Raji (cell line): ENCODE measurements around the gene CNRIP1.
A peak's percentile ranks its signal among the peaks of the same experiment; 100 is the strongest.

ENCODE experiments used
- POLR2A ChIP-seq: IDR thresholded peaks from 2 replicates; pipeline ENCODE4 v1.6.1; 2011; ENCODE audit warnings: low read depth, low read length, control low read depth; ENCODE audit not compliant: insufficient read depth

CNRIP1 gene, protein sequence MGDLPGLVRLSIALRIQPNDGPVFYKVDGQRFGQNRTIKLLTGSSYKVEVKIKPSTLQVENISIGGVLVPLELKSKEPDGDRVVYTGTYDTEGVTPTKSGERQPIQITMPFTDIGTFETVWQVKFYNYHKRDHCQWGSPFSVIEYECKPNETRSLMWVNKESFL

DNA sequence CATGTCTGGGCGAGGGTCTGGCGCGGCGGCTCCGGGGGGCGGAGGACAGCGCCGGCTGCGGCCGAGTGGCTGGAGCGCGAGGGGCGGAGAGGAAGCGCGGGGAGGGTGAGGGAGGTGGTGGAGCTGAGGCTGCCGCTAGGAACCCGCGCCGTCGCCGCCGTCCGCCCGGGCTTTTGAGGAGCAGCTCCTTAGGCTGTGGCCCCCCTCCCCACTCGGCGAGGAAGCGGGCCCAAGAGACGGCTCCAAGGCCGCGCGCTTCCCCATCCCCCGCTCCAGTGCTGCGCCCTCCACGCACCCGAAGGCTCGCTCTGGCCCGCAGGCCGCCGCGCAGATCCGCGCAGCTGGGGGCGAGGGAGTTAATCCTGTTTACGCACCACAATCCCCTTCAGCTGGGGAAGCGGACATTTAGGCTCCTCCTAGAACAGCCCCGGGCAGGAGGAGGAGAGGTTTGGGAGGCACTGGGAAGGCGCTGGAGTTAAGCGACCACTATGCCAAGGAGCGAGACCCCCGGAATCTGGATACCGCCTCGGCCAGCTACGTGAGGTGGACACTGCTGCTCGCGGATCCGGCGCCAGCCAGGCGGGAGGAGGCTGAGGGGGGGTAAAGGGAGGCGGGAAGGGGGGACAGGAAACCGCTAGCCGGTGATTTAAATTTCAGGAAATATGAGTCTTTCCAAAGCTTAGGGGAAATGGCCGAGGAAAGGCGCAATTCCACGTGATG lies at the start of gene CNRIP1:
CNRIP1 (minus strand) TSS at position 552 of the 720 bp plus-strand sequence; CDS start at position 3, 549 bp downstream.
- no peak for TF ChIP-seq POLR2A

DNA sequence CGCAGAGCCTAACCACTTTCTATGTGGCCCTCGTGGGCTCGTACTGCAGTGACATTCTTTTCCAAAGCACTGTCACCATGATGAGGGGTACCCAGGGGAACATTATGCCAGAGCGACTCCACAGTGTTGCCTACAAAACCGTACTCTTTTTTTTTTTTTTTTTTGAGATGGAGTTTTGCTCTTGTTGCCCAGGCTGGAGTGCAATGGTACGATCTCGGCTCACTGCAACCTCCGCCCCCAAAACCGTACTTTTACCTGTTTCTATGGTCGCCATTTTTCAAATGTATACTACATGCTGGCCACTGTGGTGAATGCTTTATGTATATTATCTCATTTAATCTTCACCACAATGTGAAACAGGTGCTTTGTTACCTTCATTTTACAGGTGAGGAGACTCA lies 49.6 kb upstream of the CNRIP1 start:
- TF ChIP-seq POLR2A = no peak

DNA sequence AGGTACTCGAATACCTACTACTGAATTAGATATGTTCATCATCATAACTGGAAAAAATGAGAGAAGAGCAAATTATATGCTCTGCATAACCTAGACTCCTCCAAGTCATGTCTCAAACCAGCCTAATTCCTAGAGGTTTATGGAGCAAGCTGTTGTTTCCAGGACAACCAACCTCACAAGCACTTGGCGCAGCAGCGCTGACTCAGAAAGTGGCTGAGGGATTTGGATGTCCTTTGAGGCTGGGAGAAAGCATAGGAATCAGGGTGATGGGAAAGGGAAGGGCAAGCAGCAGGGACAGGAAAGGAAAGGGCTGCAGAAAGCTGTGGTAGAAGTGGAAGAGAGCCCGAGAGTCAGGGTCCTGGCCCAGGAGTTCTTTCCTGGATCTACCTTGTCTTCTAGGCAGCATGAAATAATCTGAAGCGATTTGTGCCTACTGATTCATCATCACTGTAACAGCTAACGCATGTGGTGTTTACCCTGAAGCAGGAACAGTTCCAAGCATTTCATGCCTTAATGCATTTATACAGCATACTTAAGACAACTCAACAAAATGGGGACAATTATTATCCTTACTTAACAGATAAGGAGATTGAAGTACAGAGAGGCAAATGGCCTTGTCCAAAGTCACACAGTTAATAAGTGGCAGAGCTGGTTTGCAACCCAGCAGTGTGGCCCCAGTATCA lies 49.0 kb upstream of the CNRIP1 start:
- TF ChIP-seq POLR2A = no peak

DNA sequence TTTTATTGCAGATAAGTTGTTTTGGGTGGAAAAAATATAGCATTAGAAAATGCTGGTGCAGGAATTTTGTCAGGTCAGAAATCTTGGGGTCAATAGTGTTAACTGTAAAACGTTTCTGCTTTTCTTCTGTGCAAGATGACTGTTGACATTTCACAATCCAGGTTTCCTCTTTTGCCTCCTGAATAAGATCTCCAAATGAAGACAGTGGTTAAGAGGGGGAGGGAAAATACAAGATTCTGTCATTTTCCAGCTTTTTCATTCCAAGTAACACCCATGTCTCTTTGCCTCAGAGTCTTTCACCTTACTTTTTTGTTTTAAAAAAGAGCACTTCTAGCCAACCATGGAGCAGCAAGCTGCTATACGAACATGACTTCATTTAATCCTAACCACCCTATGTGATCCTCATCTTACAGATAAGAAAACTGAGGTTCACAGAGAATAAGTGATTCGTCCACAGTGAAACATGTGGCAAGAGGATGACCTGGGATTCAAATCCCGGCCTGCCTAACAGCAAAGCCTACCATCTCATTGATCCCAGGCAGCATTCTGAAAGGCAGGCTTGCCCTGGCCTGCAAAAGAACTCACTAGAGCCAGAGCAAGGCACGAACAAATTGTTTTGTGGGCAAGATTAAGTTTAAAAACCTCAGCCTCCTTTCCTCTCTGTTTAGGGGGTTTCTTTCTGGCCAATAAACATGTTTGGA lies 48.4 kb upstream of the CNRIP1 start:
- no peak for TF ChIP-seq POLR2A

DNA sequence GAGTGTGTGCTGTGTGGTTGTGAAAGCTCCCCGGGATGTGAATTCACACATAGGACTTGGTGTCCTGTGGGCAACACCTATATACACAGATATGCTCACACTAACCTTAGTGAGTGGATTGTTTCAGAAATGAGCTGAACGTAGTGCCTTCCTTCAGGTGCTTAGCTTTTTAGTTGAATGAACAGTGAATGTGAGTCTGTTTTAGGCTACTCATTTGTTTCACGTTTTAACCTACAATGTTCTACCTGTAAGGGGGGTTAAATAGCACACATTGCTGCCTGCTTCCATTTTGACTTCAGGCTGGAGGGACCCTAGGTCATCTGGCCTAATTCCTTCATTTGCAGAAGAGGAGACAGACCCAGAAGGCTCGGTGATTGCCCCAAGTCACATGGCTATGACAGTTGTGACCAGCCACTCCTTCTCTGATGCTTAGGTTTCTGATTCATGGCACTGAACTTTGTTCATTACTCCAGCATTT lies 46.4 kb upstream of the CNRIP1 start:
- TF ChIP-seq POLR2A = peak; percentile 53

DNA sequence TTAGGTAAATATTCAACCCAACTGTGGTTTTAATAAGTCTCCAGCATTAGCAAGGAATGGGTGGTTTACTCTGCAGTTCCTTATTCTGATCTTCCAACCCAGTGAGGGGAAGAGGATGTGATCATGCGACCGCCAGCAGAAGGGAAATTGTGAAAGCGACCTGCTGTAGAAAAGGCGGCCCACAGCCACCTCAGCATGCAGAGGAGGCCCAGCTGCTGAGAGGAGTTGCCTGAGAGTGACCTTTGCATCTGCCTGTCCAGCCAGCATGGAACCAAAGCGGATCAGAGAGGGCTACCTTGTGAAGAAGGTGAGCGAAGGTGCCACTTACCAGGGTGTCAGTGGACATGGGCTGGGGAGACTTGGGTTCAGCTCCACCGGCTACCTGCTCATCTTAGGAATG lies 45.3 kb upstream of the CNRIP1 start, which contains the start of gene PLEK:
PLEK (plus strand) TSS at position 196 of the 400 bp plus-strand sequence; CDS start at position 266, 70 bp downstream.
- peak; percentile 94 for TF ChIP-seq POLR2A

DNA sequence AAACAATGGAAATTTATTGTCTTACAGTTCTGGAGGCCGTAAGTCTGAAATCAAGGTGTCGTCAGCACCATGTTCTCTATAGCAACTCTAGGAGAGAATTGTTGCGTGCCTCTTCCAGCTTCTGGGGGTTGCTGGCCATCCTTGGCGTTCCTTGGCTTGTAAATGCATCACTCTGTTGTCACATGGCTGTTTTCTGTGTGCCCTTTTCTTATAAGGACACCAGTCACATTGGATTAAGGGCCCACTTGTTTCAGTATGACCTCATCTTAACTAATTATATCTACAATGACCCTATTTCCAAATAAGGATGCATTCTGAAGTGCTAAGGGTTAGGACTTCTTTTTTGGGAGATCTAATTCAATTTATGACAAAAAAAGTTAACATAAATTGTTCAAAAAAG lies 44.0 kb upstream of the CNRIP1 start:
- TF ChIP-seq POLR2A = no peak

DNA sequence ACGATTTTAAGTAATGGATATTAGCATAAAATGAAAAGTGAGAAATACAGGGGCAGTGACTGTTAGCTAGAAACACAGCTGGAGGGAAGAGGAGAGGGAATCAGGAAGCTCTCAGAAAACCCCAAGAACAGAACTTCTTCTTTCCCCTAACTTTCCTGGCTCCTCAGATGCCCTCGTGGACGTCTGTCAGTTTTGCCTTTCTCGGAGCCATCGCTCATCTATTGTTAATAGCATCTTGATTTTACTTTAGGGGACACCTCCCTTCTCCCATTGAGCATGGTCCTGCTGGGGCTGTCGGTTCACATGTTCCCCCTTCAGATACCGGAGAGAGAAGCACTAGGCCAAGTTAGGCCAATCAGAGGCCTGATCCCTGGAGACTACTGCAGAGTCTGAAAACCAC lies 43.0 kb upstream of the CNRIP1 start:
- peak; percentile 21; the same call in 1 of the 2 replicates for TF ChIP-seq POLR2A

DNA sequence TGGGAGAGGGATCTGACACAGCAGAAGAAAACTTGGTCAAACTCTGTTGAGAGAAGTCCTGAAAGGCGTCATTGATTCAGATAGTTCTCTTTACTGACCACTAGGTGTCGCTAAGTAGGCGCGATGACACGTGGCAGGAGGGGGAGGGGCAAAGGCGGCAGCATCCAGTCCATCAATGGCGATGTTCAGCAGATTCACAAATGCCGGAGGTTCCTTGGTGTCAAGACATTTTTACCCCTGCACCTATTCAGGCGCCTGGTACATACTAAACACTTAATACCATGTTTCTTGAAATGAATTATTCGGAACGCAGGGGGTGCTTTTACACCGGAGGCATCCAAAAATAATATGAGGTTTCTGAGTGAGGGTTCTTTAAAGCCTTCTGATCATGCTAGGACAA lies 42.3 kb upstream of the CNRIP1 start:
- peak; percentile 52 for TF ChIP-seq POLR2A

DNA sequence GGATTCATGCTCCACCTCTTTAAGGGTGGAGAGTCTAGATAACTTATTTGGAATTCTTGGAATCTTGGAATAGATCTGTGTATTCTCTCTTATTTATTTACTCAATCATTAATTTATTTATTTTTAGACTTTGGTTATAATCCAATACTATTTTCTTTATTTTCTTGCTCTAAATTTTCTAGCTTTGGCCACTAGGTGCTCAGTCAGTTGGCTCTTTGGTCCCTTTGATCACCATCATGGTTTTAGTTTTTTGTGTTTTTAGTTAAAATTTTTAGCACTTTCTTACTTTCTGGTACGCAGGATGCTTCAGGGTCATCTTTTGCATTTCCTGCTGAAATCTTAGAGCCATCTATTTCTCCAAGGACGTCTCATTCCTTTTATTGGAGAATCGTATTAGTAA lies 40.1 kb upstream of the CNRIP1 start:
- no peak for TF ChIP-seq POLR2A

DNA sequence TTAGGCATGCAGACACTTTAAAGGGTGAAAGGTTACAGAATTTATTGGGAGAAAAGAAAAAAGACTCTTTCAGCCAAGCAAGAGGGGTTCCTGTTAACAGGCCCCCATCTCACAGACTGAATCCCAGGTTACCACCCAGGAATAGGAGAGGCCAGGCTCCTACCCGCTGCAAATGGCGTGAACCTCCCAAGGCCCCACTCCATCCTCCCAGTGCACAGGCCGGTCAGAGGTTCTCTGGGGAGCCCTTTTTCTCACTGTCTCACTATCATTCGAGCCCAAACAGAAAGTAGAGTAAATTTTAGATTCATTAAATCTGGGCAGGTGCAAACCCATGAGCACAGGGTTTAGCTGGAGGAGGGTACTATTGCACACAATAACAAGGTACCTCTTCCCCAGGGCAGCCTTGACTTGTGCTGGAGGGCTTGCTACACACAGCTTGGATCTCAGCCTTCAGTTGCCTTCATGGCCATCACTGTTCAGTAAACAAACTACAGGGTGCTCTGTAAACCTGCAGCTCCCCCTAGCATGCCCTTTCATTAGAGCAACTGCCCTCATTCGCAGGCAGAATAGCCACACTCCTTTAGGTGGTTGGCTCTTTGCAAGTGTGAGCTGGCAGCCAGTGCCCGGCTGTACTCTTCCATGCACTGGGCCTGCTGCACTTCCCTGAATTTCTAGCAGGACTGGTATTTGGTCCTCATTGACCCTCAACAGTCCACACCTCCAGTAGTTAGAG lies 38.0 kb upstream of the CNRIP1 start:
- no peak for TF ChIP-seq POLR2A

DNA sequence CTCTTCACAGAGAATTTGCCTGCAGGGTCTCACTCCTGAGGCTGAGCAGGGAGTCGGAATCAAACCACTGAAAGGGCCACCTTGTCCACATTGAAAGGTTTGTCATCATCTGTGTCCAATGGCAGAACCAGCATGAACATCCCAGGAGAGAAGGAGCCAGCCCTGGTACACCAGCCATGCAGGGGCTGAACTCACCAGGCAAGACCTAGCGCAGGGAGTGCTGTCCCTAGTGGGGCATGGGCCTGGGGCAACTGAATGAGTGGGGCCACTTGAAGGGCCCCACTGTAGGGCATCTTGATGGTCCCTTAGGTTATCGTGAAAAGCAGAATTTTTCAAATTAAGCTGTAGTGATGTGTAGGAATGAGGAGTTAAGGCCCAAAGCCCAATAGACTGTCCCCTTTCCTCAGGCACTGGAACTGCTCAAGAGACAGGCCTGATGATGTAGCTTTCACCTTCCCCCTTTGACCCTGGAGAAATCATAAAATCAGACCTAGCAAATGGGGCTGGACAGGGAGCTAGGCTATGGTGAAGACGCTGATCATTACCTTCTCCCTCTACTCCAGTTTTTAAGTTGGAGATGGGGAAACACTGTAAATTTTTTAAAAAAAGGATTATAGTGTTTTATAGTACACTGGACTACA lies 37.0 kb upstream of the CNRIP1 start:
- no peak for TF ChIP-seq POLR2A

DNA sequence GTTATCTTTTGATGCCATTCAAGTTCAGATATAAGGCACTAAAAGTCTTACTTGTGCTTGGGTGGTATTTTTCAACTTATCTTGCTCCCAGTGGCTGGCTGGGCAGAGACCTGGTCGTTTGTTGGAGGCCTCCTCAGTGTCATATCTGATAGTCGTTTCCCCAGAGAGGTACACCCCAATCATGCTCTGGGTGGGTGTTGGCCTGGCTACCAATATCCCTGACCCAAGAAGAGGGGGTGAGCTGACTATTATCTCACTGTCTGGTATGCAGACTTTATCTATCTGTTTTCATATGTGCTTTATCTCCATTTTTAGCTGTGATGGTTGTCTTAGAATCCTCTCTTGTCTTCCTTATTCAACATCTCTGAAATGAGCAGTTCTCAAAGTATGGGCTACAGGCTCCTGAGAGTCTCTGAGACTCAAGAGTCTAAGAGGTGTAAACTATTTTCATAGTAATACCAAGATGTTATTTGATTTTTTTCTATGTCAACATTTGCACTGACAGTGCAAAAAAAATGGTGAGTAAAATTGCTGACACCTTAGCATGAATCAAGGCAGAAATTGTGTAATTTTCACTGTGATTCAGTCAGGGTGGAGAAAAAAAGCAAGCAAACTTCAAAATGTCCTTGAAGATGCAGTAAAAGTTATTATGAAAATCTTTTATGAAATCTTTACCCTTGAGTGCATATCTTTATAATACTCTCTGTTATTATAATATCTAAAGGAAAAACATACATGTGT lies 33.1 kb upstream of the CNRIP1 start:
- TF ChIP-seq POLR2A = no peak
